ENCODE data around the gene CPD.

DNA sequence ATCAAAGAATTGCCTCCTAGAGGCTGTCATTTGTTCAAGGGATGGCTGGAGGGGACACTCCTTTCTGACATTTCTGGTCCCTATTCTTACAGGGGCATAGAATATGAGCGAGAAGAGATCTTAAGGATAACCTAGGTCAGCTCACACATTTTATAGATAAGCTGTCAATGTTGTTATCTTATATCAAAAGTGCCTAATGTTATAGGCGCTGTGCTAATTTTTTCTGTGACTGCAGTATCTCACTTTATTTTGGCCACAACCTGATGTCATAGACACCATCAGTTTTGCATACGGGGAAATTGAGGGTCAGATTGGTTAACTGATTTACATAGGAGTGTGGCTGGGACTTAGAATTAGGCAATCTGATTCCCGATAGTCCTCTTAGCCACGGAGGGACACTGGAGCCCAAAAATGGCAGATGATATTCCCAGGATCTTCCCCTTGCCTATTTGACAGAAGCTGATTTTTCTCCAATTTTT is 1.2 kb downstream of the CPD start:
- TF ChIP-seq CTCF (IDR thresholded peaks at IDR 0.05 in 4 of 5, conservative IDR thresholded peaks at IDR 0.05 in 1 of 5) (no peak), POLR2A (IDR thresholded peaks at IDR 0.05) (no peak)

Measured in gastrocnemius medialis (tissue), 4 donors.